Spleen (tissue), 7 donors: ENCODE data around the gene SBK3.

Source experiments
- POLR2A ChIP-seq, 3 donors: fragments of 450-650 bp; IDR thresholded peaks; one replicate each; pipeline ENCODE4 v1.5.1; 2017; ENCODE audit warnings: antibody characterized with exemption in 3 of 3, mild to moderate bottlenecking in 1 of 3
- TF ChIP-seq, protein P1 (sequence below), 11 experiments: fragments of 200-600 bp in 7 of 11; fragments of 450-650 bp in 4 of 11; sonication (generic) in 4 of 11; IDR thresholded peaks in 8 of 11; conservative IDR thresholded peaks in 3 of 11; 1 replicate in 7 of 11; 2 replicates in 4 of 11; pipeline versions ENCODE4 v1.4.0 to v1.8.0; 2016 to 2021; ENCODE audit warnings: antibody characterized with exemption in 11 of 11, inconsistent platforms in 4 of 11, mild to moderate bottlenecking in 1 of 11
- donor health status: DM: no; HTN: no; CAD: no; lungs with moderate emphysema.
- donor health status: DM: no; HTN: no; CAD: no.
- donor health status: DM: no; HTN: no; CAD: no.

DNA sequence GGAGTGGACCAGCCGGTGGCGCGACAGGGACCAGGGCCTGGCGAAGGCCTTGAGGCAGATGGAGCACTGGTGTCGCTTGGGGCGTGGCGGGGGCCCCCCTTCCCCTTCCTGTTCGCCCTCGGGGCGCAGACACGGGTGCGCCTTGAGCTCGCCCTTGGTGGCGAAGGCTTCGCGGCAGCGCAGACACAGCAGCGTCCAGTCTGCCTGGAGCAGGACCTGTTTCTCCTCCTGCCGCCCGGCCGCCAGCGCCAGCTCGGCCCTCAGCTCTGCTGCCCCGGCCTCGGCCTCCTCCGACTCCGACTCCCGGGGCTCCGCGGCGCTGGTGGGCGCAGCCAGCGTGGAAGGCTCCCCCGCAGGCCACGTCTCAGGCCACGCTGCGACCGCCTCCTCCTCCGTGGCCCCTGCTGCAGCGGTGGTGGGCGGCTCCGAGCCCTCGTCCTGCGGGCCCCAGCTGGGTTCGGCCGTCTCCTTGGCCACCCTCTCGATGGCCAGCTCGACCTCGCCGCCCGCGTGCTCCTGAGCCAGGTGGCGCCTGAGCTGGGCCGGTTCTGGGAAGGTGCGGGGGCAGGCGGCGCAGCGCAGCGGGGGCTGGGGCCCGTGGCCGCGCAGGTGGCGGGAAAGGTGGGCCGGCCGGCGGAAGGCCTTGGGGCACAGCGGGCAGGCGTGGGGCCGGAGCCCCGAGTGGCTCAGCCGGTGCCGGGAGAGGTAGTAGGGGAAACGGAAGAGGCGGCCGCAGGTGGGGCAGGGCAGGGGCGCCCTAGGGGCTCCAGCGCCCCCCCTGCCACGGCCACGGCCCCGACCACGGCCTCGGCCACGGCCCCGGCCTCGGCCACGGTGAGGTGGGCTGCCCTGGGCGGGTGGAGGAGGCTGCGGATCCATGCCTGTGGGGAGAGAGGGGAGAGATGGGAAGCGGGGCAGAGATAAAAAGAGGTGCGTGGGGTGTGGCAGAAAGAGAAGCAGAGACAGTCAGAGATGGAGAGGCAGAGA lies 33.7 kb upstream of the SBK3 start:
- TF ChIP-seq, protein P1, sequence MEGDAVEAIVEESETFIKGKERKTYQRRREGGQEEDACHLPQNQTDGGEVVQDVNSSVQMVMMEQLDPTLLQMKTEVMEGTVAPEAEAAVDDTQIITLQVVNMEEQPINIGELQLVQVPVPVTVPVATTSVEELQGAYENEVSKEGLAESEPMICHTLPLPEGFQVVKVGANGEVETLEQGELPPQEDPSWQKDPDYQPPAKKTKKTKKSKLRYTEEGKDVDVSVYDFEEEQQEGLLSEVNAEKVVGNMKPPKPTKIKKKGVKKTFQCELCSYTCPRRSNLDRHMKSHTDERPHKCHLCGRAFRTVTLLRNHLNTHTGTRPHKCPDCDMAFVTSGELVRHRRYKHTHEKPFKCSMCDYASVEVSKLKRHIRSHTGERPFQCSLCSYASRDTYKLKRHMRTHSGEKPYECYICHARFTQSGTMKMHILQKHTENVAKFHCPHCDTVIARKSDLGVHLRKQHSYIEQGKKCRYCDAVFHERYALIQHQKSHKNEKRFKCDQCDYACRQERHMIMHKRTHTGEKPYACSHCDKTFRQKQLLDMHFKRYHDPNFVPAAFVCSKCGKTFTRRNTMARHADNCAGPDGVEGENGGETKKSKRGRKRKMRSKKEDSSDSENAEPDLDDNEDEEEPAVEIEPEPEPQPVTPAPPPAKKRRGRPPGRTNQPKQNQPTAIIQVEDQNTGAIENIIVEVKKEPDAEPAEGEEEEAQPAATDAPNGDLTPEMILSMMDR (IDR thresholded peaks at IDR 0.05 in 8 of 11, conservative IDR thresholded peaks at IDR 0.05 in 3 of 11), result no peak
- no peak for TF ChIP-seq POLR2A (IDR thresholded peaks at IDR 0.05)
